Tibial artery (tissue), 4 donors: ENCODE measurements around the gene GABARAPL2.

ENCODE experiments used
- DNase-seq, 2 donors: peaks; one replicate each; pipeline ENCODE4 v3.0.0-alpha.2; 2019
- H3K27ac ChIP-seq, 2 donors: fragments of 200-600 bp; sonication (generic) in 1 of 2; 1 replicate in 1 of 2; 2 replicates in 1 of 2; pipeline ENCODE4 v1.5.1; 2018 to 2019; ENCODE audit warnings: mild to moderate bottlenecking in 1 of 2
- H3K27me3 ChIP-seq, 2 donors: fragments of 200-600 bp; sonication (generic) in 1 of 2; one replicate each; pipeline versions ENCODE4 v1.5.1 to v1.6.0; 2016 to 2019
- H3K36me3 ChIP-seq, 3 donors: fragments of 200-600 bp; sonication (generic) in 2 of 3; one replicate each; pipeline ENCODE4 v1.5.1; 2016 to 2019; ENCODE audit warnings: mild to moderate bottlenecking in 2 of 3
- H3K4me1 ChIP-seq, 4 donors: fragments of 200-600 bp; sonication (generic) in 2 of 4; 1 replicate in 3 of 4; 2 replicates in 1 of 4; pipeline ENCODE4 v1.5.1; 2016 to 2019
- H3K4me3 ChIP-seq, 2 donors: fragments of 200-600 bp; sonication (generic) in 1 of 2; 1 replicate in 1 of 2; 2 replicates in 1 of 2; pipeline ENCODE4 v1.5.1; 2018 to 2019; ENCODE audit warnings: mild to moderate bottlenecking in 2 of 2
- H3K9me3 ChIP-seq, 3 donors: fragments of 200-600 bp; sonication (generic) in 1 of 3; one replicate each; pipeline ENCODE4 v1.5.1; 2016 to 2019
- intact Hi-C: fragments of 100-400 bp; cut with DNase I; formaldehyde crosslinking; loops from one replicate; pipeline ENCODE4 v1.15.0; 2023; ENCODE audit warnings: low total_unique reads
- TF ChIP-seq, protein P1 (sequence below), 2 experiments: fragments of 200-600 bp in 1 of 2; fragments of 450-650 bp in 1 of 2; IDR thresholded peaks; one replicate each; pipeline ENCODE4 v1.5.1; 2017 to 2019; ENCODE audit warnings: antibody characterized with exemption in 2 of 2, mild to moderate bottlenecking in 1 of 2, moderate library complexity in 1 of 2

Gene GABARAPL2

DNA sequence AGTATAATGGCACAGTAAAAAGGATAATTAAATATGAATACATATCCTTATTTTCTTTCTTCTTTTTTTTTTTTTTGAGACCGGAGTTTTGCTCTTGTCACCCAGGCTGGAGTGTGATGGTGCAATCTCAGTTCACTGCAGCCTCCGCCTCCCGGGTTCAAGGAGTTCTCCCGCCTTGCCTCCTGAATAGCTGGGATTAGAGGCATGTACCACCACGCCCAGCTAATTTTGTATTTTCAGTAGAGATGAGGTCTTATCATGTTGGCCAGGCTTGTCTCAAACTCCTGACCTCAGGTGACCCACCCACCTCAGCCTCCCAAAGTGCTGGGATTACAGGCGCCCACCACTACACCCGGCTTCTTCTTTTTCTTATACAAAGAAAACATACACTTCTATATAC, 12.0 kb downstream of the GABARAPL2 start:
- peaks cover 41 to 70% (median 62%) of the 10 kb centered on the region in 3 donors for H3K36me3 ChIP-seq
- no peak overlapping the region for H3K27ac ChIP-seq
- intact Hi-C loops, result no loop called here
- TF ChIP-seq, protein P1, sequence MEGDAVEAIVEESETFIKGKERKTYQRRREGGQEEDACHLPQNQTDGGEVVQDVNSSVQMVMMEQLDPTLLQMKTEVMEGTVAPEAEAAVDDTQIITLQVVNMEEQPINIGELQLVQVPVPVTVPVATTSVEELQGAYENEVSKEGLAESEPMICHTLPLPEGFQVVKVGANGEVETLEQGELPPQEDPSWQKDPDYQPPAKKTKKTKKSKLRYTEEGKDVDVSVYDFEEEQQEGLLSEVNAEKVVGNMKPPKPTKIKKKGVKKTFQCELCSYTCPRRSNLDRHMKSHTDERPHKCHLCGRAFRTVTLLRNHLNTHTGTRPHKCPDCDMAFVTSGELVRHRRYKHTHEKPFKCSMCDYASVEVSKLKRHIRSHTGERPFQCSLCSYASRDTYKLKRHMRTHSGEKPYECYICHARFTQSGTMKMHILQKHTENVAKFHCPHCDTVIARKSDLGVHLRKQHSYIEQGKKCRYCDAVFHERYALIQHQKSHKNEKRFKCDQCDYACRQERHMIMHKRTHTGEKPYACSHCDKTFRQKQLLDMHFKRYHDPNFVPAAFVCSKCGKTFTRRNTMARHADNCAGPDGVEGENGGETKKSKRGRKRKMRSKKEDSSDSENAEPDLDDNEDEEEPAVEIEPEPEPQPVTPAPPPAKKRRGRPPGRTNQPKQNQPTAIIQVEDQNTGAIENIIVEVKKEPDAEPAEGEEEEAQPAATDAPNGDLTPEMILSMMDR (IDR thresholded peaks at IDR 0.05), result no peak
- peaks cover 0 to 4% (median under 1%) of the 10 kb centered on the region in 4 donors for H3K4me1 ChIP-seq
- H3K27me3 ChIP-seq, result no peaks in the 10 kb centered on the region
- no peaks in the 10 kb centered on the region for H3K9me3 ChIP-seq
- H3K4me3 ChIP-seq, result no peak overlapping the region
- DNase-seq, result peak in 1 of 2 donors; percentile 28

DNA sequence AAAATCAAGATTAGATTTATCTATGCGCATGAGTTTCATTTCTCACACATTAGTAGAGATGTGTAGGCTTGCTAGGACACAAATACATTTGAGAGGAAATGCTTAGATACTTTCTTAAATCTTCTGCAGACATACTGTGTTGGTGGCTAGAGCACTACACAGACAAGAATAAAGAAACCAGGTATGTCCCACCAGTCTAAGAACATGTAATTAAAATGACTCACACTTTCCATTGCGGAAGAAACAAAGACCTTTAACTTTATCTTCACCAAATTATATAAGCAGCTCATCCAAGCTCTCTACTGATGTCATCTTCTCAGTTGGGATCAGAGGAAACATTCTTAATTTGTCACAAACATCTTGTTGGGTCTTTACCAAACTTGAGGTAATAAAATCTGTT, 12.5 kb downstream of the GABARAPL2 start:
- no peak for DNase-seq
- Histone ChIP-seq H3K4me1 (no peaks in the 10 kb centered on the region), H3K9me3 (no peaks in the 10 kb centered on the region), H3K27ac (no peak overlapping the region), H3K27me3 (no peaks in the 10 kb centered on the region), H3K4me3 (no peak overlapping the region), H3K36me3 (peaks cover 39 to 65% (median 57%) of the 10 kb centered on the region in 3 donors)
- TF ChIP-seq, protein P1 (IDR thresholded peaks at IDR 0.05), result no peak
- intact Hi-C loops, result no loop called here

DNA sequence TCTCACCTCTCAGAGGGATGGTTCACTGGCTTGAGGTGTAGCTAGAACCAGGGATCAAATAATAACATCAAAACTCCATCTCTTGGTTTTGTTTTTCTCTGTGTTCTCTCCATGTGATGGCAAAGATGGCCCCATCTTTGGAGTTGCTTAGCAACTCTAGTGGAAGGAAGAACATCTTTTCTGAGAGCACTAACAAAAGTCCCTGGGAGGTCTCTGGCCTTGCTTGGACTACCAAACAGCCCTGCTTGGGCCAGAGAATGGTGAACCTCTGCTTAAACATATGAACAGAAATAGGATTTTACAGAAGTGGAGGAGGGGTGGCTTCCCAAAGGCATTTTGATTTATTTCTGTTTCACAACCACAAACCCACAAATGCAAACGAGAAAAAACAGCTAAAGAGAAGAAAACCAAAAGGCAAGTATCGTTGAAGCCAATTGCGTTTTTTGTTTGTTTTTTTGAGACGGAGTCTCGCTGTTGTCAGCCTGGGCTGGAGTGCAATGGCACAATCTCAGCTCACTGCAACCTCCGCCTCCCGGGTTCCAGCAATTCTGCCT, 13.2 kb downstream of the GABARAPL2 start:
- TF ChIP-seq, protein P1 (IDR thresholded peaks at IDR 0.05), result no peak
- peaks cover 32 to 59% (median 50%) of the 10 kb centered on the region in 3 donors for H3K36me3 ChIP-seq
- no peaks in the 10 kb centered on the region for H3K27me3 ChIP-seq
- no peak for DNase-seq
- no peak overlapping the region for H3K4me3 ChIP-seq
- intact Hi-C loops, result no loop called here
- no peak overlapping the region for H3K27ac ChIP-seq
- no peaks in the 10 kb centered on the region for H3K4me1 ChIP-seq
- H3K9me3 ChIP-seq, result no peaks in the 10 kb centered on the region

DNA sequence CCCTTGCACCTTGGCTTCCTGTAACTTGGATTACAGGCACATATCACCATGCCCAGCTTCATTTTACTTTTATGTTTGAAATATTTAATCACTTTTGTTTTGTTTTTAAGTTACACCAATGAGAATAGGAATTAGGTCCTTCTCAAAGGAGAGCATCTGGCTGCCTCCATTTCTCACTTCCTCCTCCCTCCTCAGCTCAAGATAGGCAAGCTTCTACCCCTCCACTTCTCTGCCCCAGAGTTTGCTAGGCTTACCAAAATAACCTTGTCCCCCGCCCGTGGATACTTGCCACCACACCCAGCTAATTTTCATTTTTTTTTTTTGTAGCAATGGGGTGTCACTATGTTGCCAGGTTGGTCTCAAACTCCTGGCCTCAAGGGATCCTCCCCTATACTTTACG, 17.9 kb downstream of the GABARAPL2 start:
- Histone ChIP-seq H3K4me3 (no peak overlapping the region), H3K36me3 (peaks cover 6 to 17% (median 8%) of the 10 kb centered on the region in 3 donors), H3K4me1 (peaks cover 0 to 12% (median 0%) of the 10 kb centered on the region in 4 donors), H3K27me3 (no peaks in the 10 kb centered on the region), H3K27ac (no peak overlapping the region), H3K9me3 (no peaks in the 10 kb centered on the region)
- intact Hi-C loops, result no loop called here
- DNase-seq, result peak in 1 of 2 donors; percentile 1
- TF ChIP-seq, protein P1 (IDR thresholded peaks at IDR 0.05), result no peak

DNA sequence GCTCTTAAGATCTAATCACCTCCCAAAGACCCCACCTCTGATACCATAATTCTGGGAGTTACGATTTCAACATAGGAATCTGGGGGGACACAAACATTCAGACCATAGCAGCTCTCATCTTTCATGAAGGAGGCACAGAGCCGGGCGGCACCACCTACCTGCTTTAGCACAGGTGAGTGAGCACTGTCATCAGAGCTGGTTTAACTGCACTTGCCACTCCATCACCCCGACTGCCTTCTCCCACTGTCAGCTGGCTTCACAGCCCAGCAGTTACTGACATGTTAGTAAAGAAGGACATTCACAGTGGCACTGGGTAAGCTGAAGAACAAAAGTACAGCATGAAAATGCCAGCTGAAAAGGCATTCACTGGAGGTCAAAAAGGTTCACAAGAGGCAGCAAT, 22.5 kb downstream of the GABARAPL2 start:
- Histone ChIP-seq H3K36me3 (peaks cover 0 to 4% (median 0%) of the 10 kb centered on the region in 3 donors), H3K9me3 (no peaks in the 10 kb centered on the region), H3K4me1 (peaks cover 0 to 56% (median 20%) of the 10 kb centered on the region in 4 donors), H3K27me3 (no peaks in the 10 kb centered on the region), H3K27ac (peak overlapping the region; percentile 76 to 91), H3K4me3 (no peak overlapping the region)
- intact Hi-C loops, result no loop called here
- peak in 1 of 2 donors; percentile 42 for DNase-seq
- TF ChIP-seq, protein P1 (IDR thresholded peaks at IDR 0.05), result no peak
